Vagina (tissue), 2 donors: ENCODE results near the gene C3orf49.

ENCODE experiments used
- CTCF ChIP-seq, 3 experiments: fragments of 450-650 bp in 2 of 3; fragments of 200-600 bp in 1 of 3; sonication (generic) in 1 of 3; IDR thresholded peaks; one replicate each; pipeline ENCODE4 v1.5.1; 2017 to 2019; ENCODE audit warnings: antibody characterized with exemption in 3 of 3, mild to moderate bottlenecking in 2 of 3, moderate library complexity in 2 of 3
- POLR2A ChIP-seq, 2 donors: fragments of 450-650 bp; IDR thresholded peaks; one replicate each; pipeline ENCODE4 v1.6.1; 2017; ENCODE audit warnings: antibody characterized with exemption in 2 of 2, mild to moderate bottlenecking in 2 of 2, moderate library complexity in 2 of 2

GRCh38 chr3:63891518-63891917, 72.4 kb downstream of the C3orf49 start:
- TF ChIP-seq POLR2A (IDR thresholded peaks at IDR 0.05): no peak
- TF ChIP-seq CTCF (IDR thresholded peaks at IDR 0.05): no peak
